ENCODE results near the gene PROP1.
"Not testable (repeated sequence)": the region's sequence is repeated elsewhere in the genome, so short reads cannot be mapped to it uniquely, and the experiment has no call there.

Gene PROP1

DNA sequence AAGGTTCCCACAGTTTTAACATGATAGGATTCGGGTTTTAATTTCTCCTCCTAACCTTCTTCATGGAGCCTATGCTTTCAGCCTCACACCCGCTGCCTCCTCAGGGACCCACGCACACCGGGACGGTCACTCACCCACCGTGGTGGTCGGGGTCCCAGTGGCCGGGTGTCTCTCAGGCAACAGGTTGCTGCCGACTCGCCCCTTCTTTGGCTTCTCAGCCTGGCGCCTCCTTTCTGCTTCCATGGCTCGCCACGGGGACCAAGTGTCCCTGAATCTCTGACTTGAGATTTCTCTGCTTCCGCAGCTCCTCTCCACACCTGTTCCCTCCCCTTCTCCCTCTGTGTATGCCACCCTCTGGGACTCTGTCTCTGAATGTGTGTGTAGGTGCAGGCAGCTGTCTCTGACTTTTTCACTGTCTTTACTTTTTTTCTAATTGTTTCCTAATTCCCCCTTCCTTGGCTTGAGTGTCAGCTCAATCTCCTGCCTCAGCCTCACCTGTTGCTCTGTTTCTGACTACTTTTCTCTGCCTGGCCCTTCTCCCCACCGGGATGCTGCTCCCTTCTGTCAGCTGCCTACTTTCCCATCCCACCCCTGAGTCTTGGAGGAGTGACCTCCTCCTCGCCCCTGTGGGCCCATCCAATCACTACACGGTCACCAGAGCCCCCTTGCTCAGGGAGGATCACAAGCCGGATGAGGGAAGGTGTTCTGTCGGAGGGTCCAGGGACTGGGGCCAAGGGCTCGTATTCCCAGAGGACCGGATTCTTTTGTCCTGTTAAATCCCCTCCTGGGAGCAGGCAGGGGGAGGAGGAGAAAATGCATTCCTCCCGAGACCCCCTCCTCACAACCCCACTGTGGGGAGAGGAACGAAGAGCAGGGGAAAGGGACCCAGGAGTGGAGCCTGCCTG lies at the start of gene PROP1:
PROP1 (minus strand) TSS at position 552 of the 905 bp plus-strand sequence; CDS start at position 243, 309 bp downstream.
- in situ Hi-C loops (cut with HindIII; ENCODE audit: low sequenced_read_pairs), result no loop called here

DNA sequence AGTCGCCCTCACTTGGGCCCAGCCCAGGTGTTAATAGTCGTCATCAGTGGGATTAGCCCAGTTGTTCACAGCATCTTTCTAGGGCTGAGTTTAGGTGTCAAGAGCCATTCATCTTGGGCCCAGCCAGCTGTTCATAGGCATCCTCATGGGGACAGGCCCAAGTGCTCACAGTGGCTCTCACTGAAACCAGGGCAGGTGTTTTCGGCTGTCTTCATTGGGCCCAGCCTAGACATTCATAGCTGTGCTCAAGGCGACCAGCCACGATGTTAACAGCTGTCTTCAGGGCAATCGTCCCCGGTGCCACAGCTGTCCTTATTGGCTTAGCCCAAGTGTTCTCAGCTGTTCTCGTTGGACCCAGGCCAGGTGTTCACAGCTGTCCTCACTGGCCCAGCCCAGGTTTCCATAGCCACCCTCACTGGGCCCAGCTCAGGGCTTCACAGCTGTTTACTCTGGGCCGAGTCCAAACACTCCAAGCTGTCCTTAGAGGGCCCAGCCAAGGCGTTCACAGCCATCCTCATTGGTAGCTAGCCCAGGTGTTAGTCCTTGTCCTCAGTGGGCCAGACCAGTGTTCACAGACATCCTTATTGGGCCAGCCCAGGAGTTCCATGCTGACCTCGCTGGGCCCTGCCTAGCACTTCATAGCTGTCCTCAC lies 23.5 kb upstream of the PROP1 start:
- in situ Hi-C loops (cut with HindIII; ENCODE audit: low sequenced_read_pairs), result not testable (repeated sequence)

DNA sequence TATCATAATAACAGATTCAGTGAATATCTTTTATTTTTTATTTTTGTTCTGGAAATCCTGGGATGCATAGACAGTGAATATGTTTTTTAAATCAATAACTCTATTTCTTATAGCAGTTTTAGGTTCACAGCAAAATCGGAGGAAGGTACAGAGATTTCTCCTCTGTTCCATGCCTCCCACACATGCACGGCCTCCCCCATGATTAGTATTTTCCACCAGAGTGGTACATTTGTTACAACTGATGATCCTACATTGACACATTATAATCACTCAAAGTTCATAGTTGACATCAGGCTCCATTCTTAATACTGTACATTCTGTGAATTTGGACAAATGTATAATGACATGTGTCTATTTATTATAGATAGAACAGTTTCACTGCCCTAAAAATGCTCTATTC lies 16.7 kb upstream of the PROP1 start:
- in situ Hi-C loops (cut with HindIII; ENCODE audit: low sequenced_read_pairs), result not testable (repeated sequence)

DNA sequence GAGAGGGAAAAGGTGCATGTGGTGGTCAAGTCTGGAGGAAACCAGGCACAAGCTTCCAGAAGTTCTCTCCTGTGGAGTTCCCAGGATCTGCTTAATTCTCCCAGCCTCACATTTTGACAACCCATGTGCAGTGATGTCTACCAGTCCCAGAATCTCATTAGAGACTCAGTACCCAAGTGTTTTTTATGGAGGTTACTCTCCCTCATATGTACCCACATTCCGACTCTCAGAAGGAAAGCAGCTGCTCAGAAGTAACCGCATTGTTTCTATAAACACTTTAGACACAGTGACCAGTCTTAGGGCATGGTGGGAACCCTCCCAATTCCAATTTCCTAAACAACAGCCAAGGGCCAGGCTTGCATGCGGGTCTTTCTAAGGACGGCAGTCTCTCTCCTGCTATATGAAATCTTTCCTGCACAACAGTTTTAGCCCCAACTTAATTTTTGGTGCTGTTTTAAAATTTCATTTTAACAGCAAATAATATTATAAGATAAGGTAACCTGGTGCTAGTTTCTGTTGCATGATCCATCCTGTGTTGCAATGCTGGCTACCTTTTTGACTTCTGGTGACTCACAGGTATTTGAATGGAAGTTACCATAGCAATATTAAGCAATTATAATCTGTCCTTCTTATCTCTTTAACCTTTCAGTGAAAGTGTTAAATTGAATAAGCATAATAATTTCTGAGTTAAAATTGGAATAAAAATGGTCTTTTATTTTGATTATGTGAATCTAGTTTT lies 15.9 kb upstream of the PROP1 start:
- in situ Hi-C loops (cut with HindIII; ENCODE audit: low sequenced_read_pairs), result not testable (repeated sequence)

DNA sequence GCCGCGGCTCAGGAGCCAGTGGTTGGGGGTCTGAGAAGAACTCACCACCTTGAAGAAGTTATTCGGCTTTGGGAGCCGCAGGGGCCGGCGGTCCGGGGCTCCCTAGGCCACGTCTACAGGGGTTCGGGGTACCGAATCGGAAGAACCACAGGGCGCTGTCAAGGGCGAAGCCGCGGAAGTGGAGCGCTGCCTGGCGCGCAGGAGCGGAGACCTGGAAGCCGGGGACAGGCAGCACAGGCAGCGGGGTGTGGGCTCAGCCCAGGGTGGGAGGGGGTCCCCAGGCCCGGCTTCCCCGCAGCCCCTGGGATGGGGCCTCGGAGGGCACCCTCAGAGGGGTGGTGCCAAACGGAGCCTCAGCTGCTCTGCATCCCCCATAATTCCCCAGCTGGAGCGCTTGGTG lies 11.2 kb upstream of the PROP1 start:
- in situ Hi-C loops (cut with HindIII; ENCODE audit: low sequenced_read_pairs), result not testable (repeated sequence)

DNA sequence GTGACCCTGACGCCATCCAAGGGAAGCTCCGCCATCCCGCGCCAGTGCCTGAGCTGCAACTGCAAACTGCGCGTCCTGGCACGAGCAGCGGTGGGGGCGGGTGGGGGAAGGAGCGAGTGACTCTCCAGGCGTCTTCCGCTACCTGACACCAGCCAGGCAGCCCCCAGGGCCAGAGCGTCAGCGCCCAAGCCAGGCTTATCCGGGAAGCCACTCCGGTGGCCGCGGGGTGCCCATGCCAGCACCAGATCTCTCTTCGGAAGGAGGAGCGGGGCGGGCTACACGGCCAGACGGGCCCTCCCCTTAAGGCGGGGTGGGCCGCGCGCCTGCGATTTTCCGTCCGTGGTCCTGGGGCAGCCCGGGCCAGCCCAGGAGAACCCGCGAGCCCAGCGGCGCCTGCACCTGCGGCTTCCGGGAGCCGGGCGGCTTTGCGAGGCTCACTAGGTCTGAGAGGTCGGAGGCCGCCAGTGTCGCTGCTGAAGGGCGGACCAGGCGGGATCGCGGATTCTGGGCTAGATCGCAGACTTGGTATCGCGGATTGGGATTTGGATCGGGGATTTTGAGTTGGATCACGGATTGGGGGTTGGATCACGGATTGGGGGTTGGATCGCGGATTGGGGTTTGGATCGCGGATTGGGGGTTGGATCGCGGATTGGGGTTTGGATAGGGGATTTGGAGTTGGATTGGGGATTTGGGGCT lies 10.6 kb upstream of the PROP1 start:
- in situ Hi-C loops (cut with HindIII; ENCODE audit: low sequenced_read_pairs), result not testable (repeated sequence)

DNA sequence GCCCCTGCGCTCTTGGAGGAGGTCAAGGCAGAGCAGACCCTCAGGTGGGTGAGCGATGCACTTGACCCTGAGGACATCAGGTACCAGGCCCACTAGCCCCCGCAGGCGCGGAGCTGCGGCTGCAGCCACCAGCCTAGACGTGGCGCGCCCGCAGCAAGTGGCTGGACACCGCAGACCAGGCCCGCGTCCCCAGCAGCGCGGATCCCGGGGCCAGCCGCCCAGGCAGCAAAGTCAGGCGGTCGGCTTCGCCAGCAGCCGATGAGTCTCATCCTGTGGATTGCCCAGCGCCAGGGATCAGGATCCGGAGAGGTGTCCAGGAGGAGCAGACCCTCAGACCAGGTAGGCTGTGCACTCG lies 10.1 kb upstream of the PROP1 start:
- in situ Hi-C loops (cut with HindIII; ENCODE audit: low sequenced_read_pairs), result not testable (repeated sequence)

DNA sequence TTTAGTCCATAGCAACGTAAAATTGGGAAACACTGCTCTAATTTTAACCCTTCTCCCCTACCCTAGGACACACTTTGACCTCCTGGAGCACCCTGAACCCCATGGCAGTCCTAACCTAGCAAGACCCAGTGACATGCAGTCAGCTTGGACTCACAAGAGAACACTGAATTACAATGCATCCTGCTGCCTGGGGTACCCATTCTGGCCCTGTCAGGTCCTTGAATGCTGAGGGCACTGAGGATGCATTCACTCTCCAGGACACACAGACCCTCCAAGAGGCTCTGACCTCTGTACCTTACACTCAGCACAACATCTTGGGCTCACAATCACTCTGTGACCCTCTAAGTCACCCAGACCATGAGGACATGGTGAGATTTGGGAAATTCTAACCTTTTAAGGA lies 1.8 kb upstream of the PROP1 start:
- in situ Hi-C loops (cut with HindIII; ENCODE audit: low sequenced_read_pairs), result no loop called here

DNA sequence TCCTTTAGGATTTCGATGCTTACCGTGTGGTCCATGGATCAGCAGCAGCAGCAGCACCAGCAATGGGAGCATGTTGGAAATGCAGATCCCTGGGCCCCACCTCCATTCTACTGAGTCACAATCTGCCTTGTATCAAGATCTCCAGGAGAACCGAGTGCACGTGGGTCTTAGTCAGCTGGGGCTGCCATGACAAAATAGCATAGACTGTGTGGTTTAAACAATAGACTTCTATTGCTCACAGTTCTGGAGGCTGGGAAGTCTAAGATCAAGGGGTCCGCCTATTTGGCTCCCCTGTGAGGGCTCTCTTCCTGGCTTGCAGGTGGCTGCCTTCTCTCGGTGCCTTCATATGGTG lies 1.3 kb upstream of the PROP1 start:
- in situ Hi-C loops (cut with HindIII; ENCODE audit: low sequenced_read_pairs), result no loop called here

DNA sequence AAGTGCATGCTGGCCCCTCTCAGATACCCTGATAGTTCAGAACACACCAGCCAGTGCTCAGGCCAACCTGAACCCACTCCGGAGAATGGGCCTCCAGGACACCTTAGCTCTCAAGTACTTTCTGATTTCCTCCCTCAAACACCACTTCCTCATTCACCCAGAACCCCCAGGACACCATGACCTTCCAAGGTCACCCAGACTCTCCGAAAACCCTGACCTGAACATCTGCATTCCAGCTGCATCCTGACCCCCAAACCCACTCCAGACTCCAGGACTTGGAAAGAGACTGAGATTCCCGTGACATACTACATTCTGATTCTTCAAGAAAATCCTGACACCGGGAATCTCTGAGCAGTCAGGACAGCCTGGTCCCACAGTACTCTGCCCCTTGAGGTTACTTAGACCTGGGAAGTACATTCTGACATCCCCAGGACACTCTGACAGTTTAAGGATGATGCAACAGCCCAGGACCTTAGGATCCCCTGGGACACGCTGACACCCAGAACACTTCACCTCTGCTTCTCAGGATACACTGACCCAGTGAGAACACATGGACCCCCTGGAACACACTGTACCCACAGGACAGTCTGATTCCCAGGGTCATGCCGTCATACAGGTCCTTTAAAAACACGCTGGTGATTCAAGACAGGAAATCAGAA lies 747 bp upstream of the PROP1 start:
- in situ Hi-C loops (cut with HindIII; ENCODE audit: low sequenced_read_pairs), result no loop called here

DNA sequence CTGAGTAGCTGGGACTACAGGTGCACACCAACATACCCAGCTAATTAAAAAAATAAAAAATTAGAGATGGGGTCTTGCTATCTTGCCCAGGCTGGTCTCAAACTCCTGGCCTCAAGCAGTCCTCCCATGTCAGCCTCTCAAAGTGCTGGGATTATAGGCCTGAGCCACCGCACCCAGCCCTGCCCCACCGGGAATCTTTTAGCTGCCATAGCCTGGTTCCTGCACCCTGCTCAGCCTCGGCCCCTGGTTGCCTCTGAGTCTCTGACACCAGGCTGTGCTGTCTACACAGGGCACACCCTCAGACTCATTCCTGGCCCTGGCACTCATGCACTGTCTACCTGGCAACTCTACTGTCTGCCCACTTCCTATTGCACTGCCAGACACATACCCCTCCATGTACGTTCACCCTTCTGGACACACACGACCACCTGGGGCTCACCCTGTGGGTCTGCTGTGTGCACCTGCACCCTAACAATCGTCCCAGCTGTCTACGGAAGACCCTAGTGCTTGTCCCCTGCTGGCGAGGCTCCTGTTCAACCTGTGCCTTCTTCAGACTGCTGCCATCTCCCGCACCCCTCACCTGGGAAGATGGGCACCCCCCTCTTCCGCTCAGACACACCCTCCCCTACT lies 1.4 kb downstream of the PROP1 start:
- in situ Hi-C loops (cut with HindIII; ENCODE audit: low sequenced_read_pairs), result no loop called here

DNA sequence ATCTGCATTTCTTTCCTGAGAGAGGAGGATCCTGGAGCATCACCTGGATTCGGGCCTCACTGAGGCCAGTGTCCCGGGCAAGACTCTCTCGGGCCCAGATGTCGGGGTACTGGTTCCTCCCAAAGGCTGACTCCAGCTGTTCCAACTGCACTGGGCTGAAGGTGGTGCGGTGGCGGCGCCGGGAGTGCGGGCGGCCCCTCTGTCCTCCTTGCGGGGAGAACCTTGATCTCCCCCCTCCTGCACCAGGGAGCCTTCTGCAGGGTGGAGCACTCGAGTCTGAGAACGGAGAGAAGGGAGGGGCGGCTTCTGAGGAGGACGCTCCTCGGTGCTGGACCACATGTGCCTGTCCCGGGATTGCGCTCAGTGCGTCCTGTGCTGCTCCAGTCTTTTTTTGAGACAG lies 2.0 kb downstream of the PROP1 start:
- in situ Hi-C loops (cut with HindIII; ENCODE audit: low sequenced_read_pairs), result no loop called here

DNA sequence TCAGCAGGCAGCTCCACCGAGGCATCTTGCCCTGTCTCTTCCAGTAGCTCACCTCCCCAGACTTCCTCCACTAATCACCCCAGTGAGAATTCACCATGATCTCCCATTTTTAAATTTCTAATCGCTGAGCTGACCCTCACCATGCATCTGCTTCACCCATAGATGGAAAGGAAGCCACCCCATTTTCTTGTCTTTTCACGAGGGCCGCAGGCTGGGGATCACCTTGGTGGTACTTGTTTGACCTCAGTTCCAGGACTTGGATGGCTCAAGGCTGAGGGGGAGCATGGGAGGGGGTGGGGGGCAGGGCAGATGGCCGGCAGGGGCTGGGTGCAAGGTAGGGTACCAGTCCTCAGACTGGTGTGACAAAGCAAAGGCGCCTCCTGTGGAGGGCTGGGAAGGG lies 3.6 kb downstream of the PROP1 start:
- in situ Hi-C loops (cut with HindIII; ENCODE audit: low sequenced_read_pairs), result no loop called here

DNA sequence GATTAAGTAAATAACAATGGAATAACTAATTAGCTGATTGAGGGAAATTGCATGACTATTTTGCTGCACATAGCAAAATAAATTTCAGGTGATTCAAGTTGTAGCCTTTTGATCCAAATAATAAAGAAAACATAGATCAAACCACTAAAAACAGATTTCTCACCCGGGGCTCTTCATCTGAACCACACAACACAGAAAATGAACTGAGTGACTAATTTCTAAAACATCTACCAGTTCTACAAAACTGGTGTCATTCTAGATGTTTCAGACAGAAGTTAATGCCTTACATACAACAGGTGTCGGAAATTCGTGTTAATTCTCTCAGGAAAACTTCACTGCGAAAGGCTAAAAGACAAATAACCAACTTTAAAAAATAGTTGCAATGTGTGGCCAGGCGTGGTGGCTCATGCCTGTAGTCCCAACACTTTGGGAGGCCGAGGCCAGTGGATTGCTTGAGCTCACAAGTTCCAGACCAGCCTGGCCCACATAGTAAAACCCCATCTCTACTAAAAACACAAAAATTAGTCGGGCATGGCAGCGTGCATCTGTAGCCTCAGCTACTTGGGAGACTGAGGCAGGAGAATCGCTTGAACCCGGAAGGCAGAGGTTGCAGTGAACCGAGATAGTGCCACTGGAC lies 6.9 kb downstream of the PROP1 start:
- in situ Hi-C loops (cut with HindIII; ENCODE audit: low sequenced_read_pairs), result no loop called here

DNA sequence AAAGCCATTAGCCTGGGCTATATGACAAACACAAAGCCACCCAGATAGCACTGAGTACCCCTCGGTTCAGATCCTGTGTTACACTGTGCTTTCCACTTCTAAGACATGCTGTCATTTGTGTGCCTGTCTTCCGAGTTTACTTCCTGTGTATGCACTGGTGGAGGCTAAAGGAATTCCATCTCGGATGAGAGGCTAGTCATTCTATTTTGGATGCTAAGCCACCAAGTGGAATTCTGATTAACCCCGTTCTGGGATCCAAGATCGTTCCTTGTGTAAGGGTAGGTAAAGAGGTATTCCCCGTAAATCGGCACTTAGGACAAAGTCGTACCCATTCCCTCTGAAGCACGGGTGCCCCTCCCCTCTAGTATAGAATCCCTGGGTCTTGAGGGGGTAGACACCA lies 8.7 kb downstream of the PROP1 start:
- in situ Hi-C loops (cut with HindIII; ENCODE audit: low sequenced_read_pairs), result no loop called here

DNA sequence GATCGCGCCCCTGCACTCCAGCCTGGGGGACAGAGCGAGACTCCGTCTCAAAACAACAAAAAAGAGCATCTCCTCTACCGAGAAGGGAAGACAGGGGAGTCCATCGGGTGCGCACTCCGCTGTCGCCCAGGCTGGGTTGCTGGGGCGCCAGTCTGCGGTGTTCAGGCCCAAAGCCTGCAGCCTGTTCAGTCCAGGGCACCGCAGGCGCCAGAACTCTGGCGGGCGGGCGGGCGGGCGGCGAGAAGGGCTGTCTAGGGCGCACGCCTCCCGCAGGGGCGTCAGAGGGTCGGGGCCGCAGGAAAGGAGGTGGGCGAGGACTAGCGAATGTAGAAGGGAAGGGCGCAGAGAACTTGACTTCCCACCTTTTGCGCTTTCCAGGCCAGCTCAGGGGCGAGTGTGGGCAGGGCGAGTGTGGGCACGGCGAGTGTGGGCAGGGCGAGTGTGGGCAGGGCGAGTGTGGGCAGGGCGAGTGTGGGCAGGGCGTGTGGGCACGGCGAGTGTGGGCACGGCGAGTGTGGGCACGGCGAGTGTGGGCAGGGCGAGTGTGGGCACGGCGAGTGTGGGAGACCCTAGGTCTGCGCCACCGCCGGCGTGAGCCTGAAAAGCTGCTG lies 10.5 kb downstream of the PROP1 start:
- in situ Hi-C loops (cut with HindIII; ENCODE audit: low sequenced_read_pairs), result no loop called here

DNA sequence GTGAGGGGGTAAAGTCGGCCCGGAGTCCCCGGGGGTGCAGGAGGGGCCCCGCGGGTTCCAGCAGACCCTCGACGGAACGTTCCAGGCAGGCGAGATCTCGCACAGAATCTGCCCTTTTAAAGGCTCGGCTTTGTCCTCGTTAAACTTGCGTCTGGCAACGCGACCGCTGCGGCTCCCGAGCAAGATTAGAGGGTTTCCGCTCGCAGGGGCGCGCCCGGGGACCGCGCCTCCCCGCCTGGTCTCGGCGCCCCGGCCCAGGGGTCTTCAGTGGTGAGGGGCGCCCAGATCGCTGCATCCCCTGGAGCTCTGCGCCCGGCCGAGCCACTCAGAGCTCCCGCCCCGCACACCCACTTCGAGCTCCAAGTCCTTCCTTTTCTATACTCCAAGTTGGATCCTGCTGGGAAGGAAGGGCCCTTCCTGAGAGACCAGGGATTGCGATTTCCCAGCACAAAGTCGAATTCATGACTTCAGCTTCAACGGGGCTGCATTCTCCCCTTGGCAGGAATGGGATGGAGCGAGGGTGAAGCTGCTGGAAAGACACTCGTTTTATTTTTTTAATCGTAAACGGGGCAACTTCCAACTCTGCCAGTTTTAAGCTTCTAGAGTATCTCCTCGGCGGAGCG lies 11.3 kb downstream of the PROP1 start:
- in situ Hi-C loops (cut with HindIII; ENCODE audit: low sequenced_read_pairs), result no loop called here

DNA sequence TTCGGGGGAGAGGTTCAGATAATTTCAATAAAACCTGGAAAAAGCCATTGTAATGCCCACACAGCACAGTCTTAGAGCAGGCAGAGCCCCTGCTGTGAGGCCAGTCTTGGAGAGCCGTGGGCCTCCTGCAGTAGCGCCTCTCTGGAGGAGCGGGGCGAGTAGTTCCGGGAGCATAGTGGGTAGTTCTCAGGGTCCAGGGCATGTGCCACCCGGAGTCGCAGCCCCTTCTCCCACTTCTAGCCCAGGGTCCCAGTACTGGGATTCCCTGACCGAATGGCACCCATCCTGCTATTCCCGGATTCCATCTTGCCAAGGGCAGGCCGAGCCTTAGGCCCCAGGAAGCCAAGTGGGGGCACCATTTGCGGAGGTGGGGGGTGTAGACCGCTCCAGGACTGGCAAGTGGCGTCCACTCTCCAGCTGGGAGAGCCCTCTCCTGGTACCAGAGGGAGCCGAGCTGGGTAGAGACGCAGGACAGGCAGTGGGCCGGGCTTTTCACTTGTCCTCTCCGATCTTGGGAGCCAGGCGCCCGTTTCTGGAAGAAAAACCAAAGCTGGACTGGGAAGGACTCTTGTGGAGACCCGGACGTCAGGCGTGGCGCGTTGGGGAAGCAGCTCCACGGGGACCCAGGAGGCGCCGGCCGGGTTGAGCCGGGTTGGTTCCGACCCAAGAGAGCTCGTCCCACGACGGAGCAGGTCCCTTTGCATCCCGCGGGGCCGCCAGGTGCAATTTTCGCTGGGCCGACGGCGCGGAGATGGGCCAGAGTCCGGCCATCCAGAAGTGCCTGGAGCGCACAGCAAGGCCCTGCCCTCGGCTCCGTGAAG lies 12.1 kb downstream of the PROP1 start:
- in situ Hi-C loops (cut with HindIII; ENCODE audit: low sequenced_read_pairs), result no loop called here

Measured in DLD1 (cell line).